ENCODE results near the gene NARF.

- TF ChIP-seq CTCF (IDR thresholded peaks at IDR 0.05; ENCODE audit: poor library complexity) (no peak), EZH2 (IDR thresholded peaks at IDR 0.05; ENCODE audit: borderline replicate concordance) (no peak), EZH2phosphoT487 (IDR thresholded peaks at IDR 0.05; ENCODE audit: low read depth, severe bottlenecking, unreplicated experiment) (no peak)
Measured at GRCh38 chr17:82457929-82458178, 687 bp upstream of the NARF start.
